B cell (primary cell): ENCODE results near the gene MICU1. TPM values are rescaled to one million over a fixed set of nuclear protein-coding genes. Genes with fewer than 3 reads are reported as not detected.

Experiments used
- ATAC-seq: fragments of 200-7000 bp; cut with Tn5 transposase; one replicate; pipeline ENCODE4 v1.10.0; 2021; ENCODE audit warnings: low read depth, mild to moderate bottlenecking, moderate number of reproducible peaks, moderate library complexity
- CTCF ChIA-PET: fragments of 350-600 bp; sonication (Branson Sonifier 250); formaldehyde crosslinking; loops from one replicate; lab custom pipeline; 2021; ENCODE audit warnings: antibody characterized with exemption, inconsistent platforms; lab: Charles Lee
- POLR2A ChIA-PET: fragments of 350-600 bp; sonication (Branson Sonifier 250); formaldehyde crosslinking; loops from one replicate; lab custom pipeline; 2021; ENCODE audit warnings: antibody characterized with exemption; lab: Charles Lee
- DNase-seq: peaks from one replicate; pipeline ENCODE4 v3.0.0; 2013
- H2AFZ ChIP-seq: 2 replicates; pipeline ENCODE4 v1.6.1; 2012; ENCODE audit warnings: mild to moderate bottlenecking, low read depth, low read length; ENCODE audit not compliant: insufficient read depth, poor library complexity, severe bottlenecking
- H3K27ac ChIP-seq, 2 donors: 1 replicate in 1 of 2; 2 replicates in 1 of 2; pipeline ENCODE4 v1.5.1; 2012 to 2013; ENCODE audit warnings: low read length in 2 of 2, mild to moderate bottlenecking in 2 of 2, moderate library complexity in 1 of 2
- H3K27me3 ChIP-seq, 4 experiments: fragments of 200-600 bp in 1 of 4; sonication (generic) in 1 of 4; replicated peaks in 1 of 4; 1 replicate in 2 of 4; 2 replicates in 2 of 4; pipeline versions ENCODE4 v1.6.1 to v1.7.0; 2013 to 2016; ENCODE audit warnings: low read length in 3 of 4, mild to moderate bottlenecking in 2 of 4, mixed read lengths in 1 of 4, moderate library complexity in 1 of 4; ENCODE audit not compliant: insufficient read depth in 4 of 4, control insufficient read depth in 3 of 4; ENCODE audit errors: control extremely low read depth in 1 of 4
- H3K36me3 ChIP-seq, 2 experiments: replicated peaks in 1 of 2; 1 replicate in 1 of 2; 2 replicates in 1 of 2; pipeline versions ENCODE4 v1.6.1 to v1.7.1; 2013; ENCODE audit warnings: low read length in 1 of 2; ENCODE audit not compliant: insufficient read depth in 2 of 2, control insufficient read depth in 1 of 2; ENCODE audit errors: control extremely low read depth in 1 of 2, extremely low read depth in 1 of 2
- H3K4me1 ChIP-seq, 2 donors: fragments of 200-600 bp in 1 of 2; sonication (generic) in 1 of 2; 1 replicate in 1 of 2; 2 replicates in 1 of 2; pipeline versions ENCODE4 v1.5.1 to v1.6.1; 2013 to 2017; ENCODE audit warnings: low read length in 2 of 2; ENCODE audit not compliant: control insufficient read depth in 2 of 2, insufficient read depth in 2 of 2
- H3K4me2 ChIP-seq: replicated peaks from 2 replicates; pipeline ENCODE3; 2012; ENCODE audit warnings: mild to moderate bottlenecking, low read depth, low read length; ENCODE audit not compliant: poor library complexity, severe bottlenecking
- H3K4me3 ChIP-seq, 5 experiments: fragments of 200-600 bp in 1 of 5; sonication (generic) in 1 of 5; 1 replicate in 3 of 5; 2 replicates in 2 of 5; pipeline versions ENCODE4 v1.5.1 to v1.7.0; 2011 to 2016; ENCODE audit warnings: low read length in 4 of 5, mild to moderate bottlenecking in 4 of 5, low read depth in 2 of 5, control low read depth in 1 of 5, moderate library complexity in 1 of 5; ENCODE audit not compliant: insufficient read depth in 1 of 5; ENCODE audit errors: control extremely low read depth in 1 of 5, extremely low read depth in 1 of 5
- H3K79me2 ChIP-seq: fragments of 200-600 bp; sonication (generic); one replicate; pipeline ENCODE4 v1.6.0; 2016; ENCODE audit warnings: low read length; ENCODE audit not compliant: control insufficient read depth, insufficient read depth
- H3K9ac ChIP-seq: fragments of 200-600 bp; sonication (generic); 2 replicates; pipeline ENCODE4 v1.6.1; 2017; ENCODE audit warnings: mild to moderate bottlenecking, low read length, moderate library complexity
- H3K9me3 ChIP-seq, 3 donors: one replicate each; pipeline versions ENCODE4 v1.6.1 to v1.7.1; 2013; ENCODE audit warnings: low read length in 2 of 3; ENCODE audit not compliant: control insufficient read depth in 2 of 3, insufficient read depth in 1 of 3; ENCODE audit errors: control extremely low read depth in 1 of 3
- H4K20me1 ChIP-seq: 2 replicates; pipeline ENCODE4 v1.6.0; 2012; ENCODE audit warnings: mild to moderate bottlenecking, low read length; ENCODE audit not compliant: insufficient read depth, control insufficient read depth, poor library complexity, severe bottlenecking
- H3K27ac Mint-ChIP-seq: one replicate; pipeline ENCODE4 v1.8.0; 2021; ENCODE audit warnings: mixed read lengths
- H3K27me3 Mint-ChIP-seq: one replicate; pipeline ENCODE4 v1.8.0; 2021; ENCODE audit warnings: mixed read lengths
- H3K4me1 Mint-ChIP-seq: one replicate; pipeline ENCODE4 v1.8.0; 2021; ENCODE audit warnings: mixed read lengths
- H3K4me3 Mint-ChIP-seq: one replicate; pipeline ENCODE4 v1.8.0; 2021; ENCODE audit warnings: mixed read lengths
- H3K9me3 Mint-ChIP-seq: one replicate; pipeline ENCODE4 v1.8.0; 2022; ENCODE audit warnings: mixed read lengths; ENCODE audit not compliant: insufficient read depth
- CTCF ChIP-seq: fragments of 200-600 bp; IDR thresholded peaks from one replicate; pipeline ENCODE4 v1.8.0; 2022; ENCODE audit warnings: antibody characterized with exemption, mild to moderate bottlenecking
- EZH2 ChIP-seq: IDR thresholded peaks from 2 replicates; pipeline ENCODE4 v1.6.1; 2012; ENCODE audit warnings: borderline replicate concordance, low read depth, mild to moderate bottlenecking, moderate library complexity, low read length; ENCODE audit not compliant: insufficient read depth, poor library complexity, severe bottlenecking
- WGBS: methylation state at CpG from one replicate; pipeline ENCODE4 v1.1.5; 2013; ENCODE audit warnings: missing lambda C conversion rate; ENCODE audit not compliant: insufficient coverage; 5-methylcytosine and 5-hydroxymethylcytosine counted together
- intact Hi-C: fragments of 100-400 bp; cut with micrococcal nuclease; formaldehyde crosslinking; loops from one replicate; pipeline ENCODE4 v1.10.0; 2022
- polyA plus RNA-seq: library from polyadenylated mRNA; depleted of rRNA; stranded (reverse); fragments of >200 nt; gene quantifications from 2 replicates; pipeline ENCODE4 v1.2.3, GENCODE V29; 2012
- total RNA-seq, 2 donors: library from RNA; stranded (reverse); fragments of 120-200 nt in 1 of 2; gene quantifications; 1 replicate in 1 of 2; 2 replicates in 1 of 2; pipeline versions ENCODE4 v1.2.3 to v1.2.4, GENCODE V29; 2013 to 2022

Gene MICU1
- total and polyA plus RNA-seq, 2 donors (not counting 1 experiment from before 2014, with no cell fraction given), result 12.0 to 34.7 TPM

- intact Hi-C loops, result no loop called here
- TF ChIP-seq CTCF (no peak), EZH2 (no peak)
- Histone ChIP-seq H3K79me2 (no peaks in the 10 kb centered on the region), H3K4me1 (no peaks in the 10 kb centered on the region), H3K4me2 (no peak overlapping the region), H3K27ac (no peak overlapping the region), H3K9me3 (no peaks in the 10 kb centered on the region), H3K27me3 (no peaks in the 10 kb centered on the region), H4K20me1 (no peaks in the 10 kb centered on the region), H3K36me3 (no peaks in the 10 kb centered on the region), H3K4me3 (no peak overlapping the region), H3K9ac (no peak overlapping the region), H2AFZ (no peak overlapping the region)
- Mint-ChIP-seq H3K4me1 (no peaks in the 10 kb centered on the region), H3K27me3 (no peaks in the 10 kb centered on the region), H3K27ac (no peak overlapping the region), H3K9me3 (no peaks in the 10 kb centered on the region), H3K4me3 (no peak overlapping the region)
- DNase-seq (no peak), ATAC-seq (no peak)
- ChIA-PET POLR2A (no interaction called here), CTCF (interaction anchor here (0.6 to 4.4 kb wide), 3 partner anchors 11 to 457 kb away, joined by 3 to 23 read pairs (median 4); no protein-coding TSS in a partner anchor)
- 100% methylated on average over 3 of the region's 5 CpGs for WGBS
Observed at GRCh38 chr10:72375585-72375984, 250.3 kb downstream of the MICU1 start.

- ChIA-PET POLR2A (no interaction called here), CTCF (interaction anchor here (1.4 to 4.4 kb wide), 2 partner anchors 11 to 458 kb away, joined by 3 to 23 read pairs; no protein-coding TSS in a partner anchor)
- H3K4me1 ChIP-seq, result no peaks in the 10 kb centered on the region
- no peaks in the 10 kb centered on the region for H3K9me3 Mint-ChIP-seq
- H3K4me3 Mint-ChIP-seq, result no peak overlapping the region
- no peak for DNase-seq
- ATAC-seq, result no peak
- no peaks in the 10 kb centered on the region for H3K36me3 ChIP-seq
- intact Hi-C loops, result no loop called here
- no peaks in the 10 kb centered on the region for H3K79me2 ChIP-seq
- H3K9me3 ChIP-seq, result no peaks in the 10 kb centered on the region
- H3K27me3 Mint-ChIP-seq, result no peaks in the 10 kb centered on the region
- no peaks in the 10 kb centered on the region for H3K27me3 ChIP-seq
- no peak overlapping the region for H3K4me2 ChIP-seq
- H3K27ac ChIP-seq, result no peak overlapping the region
- no peaks in the 10 kb centered on the region for H4K20me1 ChIP-seq
- no peak overlapping the region for H3K27ac Mint-ChIP-seq
- H2AFZ ChIP-seq, result no peak overlapping the region
- TF ChIP-seq CTCF (no peak), EZH2 (no peak)
- H3K4me3 ChIP-seq, result no peak overlapping the region
- no CpG with 5 or more reads among the region's 3 CpGs for WGBS
- no peaks in the 10 kb centered on the region for H3K4me1 Mint-ChIP-seq
- no peak overlapping the region for H3K9ac ChIP-seq
Observed at GRCh38 chr10:72375173-72375572, 250.7 kb downstream of the MICU1 start.
